CD14-positive monocyte (primary cell): ENCODE data around the gene NUMB. TPM values are rescaled to one million over a fixed set of nuclear protein-coding genes. Genes with fewer than 3 reads are reported as not detected.
A peak's percentile ranks its signal among the peaks of the same experiment; 100 is the strongest.
"Not testable (repeated sequence)": the region's sequence is repeated elsewhere in the genome, so short reads cannot be mapped to it uniquely, and the experiment has no call there.

Experiments used
- DNase-seq, 3 donors: peaks; one replicate each; pipeline ENCODE4 v3.0.0-alpha.2; 2011 to 2022
- H2AFZ ChIP-seq: 2 replicates; pipeline ENCODE4 v1.6.0; 2012; ENCODE audit warnings: mild to moderate bottlenecking, low read depth, low read length, inconsistent platforms; ENCODE audit not compliant: insufficient read depth, poor library complexity, severe bottlenecking
- H3K27ac ChIP-seq, 2 donors: 1 replicate in 1 of 2; 2 replicates in 1 of 2; pipeline ENCODE4 v1.5.1; 2012 to 2013; ENCODE audit warnings: low read length in 2 of 2, control low read depth in 1 of 2, inconsistent platforms in 1 of 2, low read depth in 1 of 2, mild to moderate bottlenecking in 1 of 2
- H3K27me3 ChIP-seq, 2 donors: one replicate each; pipeline versions ENCODE4 v1.6.0 to v1.6.1; 2011 to 2013; ENCODE audit warnings: low read length in 2 of 2; ENCODE audit not compliant: control insufficient read depth in 2 of 2, insufficient read depth in 2 of 2
- H3K36me3 ChIP-seq, 2 donors: replicated peaks in 1 of 2; 1 replicate in 1 of 2; 2 replicates in 1 of 2; pipeline versions ENCODE4 v1.5.1 to v1.6.1; 2012 to 2013; ENCODE audit warnings: low read length in 2 of 2, control low read depth in 1 of 2, inconsistent platforms in 1 of 2, mild to moderate bottlenecking in 1 of 2; ENCODE audit not compliant: insufficient read depth in 2 of 2, control insufficient read depth in 1 of 2
- H3K4me1 ChIP-seq, 2 donors: 1 replicate in 1 of 2; 2 replicates in 1 of 2; pipeline versions ENCODE4 v1.5.1 to v1.6.1; 2012 to 2013; ENCODE audit warnings: low read length in 2 of 2, control low read depth in 1 of 2, inconsistent platforms in 1 of 2, mild to moderate bottlenecking in 1 of 2, moderate library complexity in 1 of 2; ENCODE audit not compliant: insufficient read depth in 2 of 2, control insufficient read depth in 1 of 2
- H3K4me2 ChIP-seq: replicated peaks from 2 replicates; pipeline ENCODE3; 2012; ENCODE audit warnings: low read length, moderate library complexity, mild to moderate bottlenecking; ENCODE audit not compliant: poor library complexity, severe bottlenecking; ENCODE audit errors: extremely low read depth
- H3K4me3 ChIP-seq, 3 experiments: fragments of 200-600 bp in 1 of 3; sonication (generic) in 1 of 3; replicated peaks in 1 of 3; 1 replicate in 2 of 3; 2 replicates in 1 of 3; pipeline ENCODE4 v1.5.1; 2011 to 2013; ENCODE audit warnings: low read length in 3 of 3, mild to moderate bottlenecking in 3 of 3, control low read depth in 2 of 3, low read depth in 2 of 3, inconsistent platforms in 1 of 3, moderate library complexity in 1 of 3
- H3K79me2 ChIP-seq: 2 replicates; pipeline ENCODE4 v1.6.0; 2012; ENCODE audit warnings: mild to moderate bottlenecking, control low read depth, inconsistent platforms, low read length, moderate library complexity; ENCODE audit not compliant: insufficient read depth
- H3K9ac ChIP-seq: 2 replicates; pipeline ENCODE4 v1.6.0; 2017; ENCODE audit warnings: low read length, mild to moderate bottlenecking; ENCODE audit not compliant: insufficient read depth, poor library complexity, severe bottlenecking
- H3K9me3 ChIP-seq, 2 donors: replicated peaks in 1 of 2; 1 replicate in 1 of 2; 2 replicates in 1 of 2; pipeline versions ENCODE4 v1.5.1 to v1.6.1; 2012 to 2013; ENCODE audit warnings: low read length in 2 of 2, control low read depth in 1 of 2; ENCODE audit not compliant: control insufficient read depth in 1 of 2, insufficient read depth in 1 of 2
- H4K20me1 ChIP-seq: 2 replicates; pipeline ENCODE4 v1.6.0; 2012; ENCODE audit warnings: mild to moderate bottlenecking, low read length, control low read depth, moderate library complexity; ENCODE audit not compliant: insufficient read depth
- H3K27ac Mint-ChIP-seq, 7 donors: one replicate each; pipeline ENCODE4 v1.8.0; 2020; ENCODE audit warnings: mild to moderate bottlenecking in 7 of 7, mixed read lengths in 7 of 7, moderate library complexity in 6 of 7, inconsistent platforms in 2 of 7
- H3K27me3 Mint-ChIP-seq, 3 donors: one replicate each; pipeline ENCODE4 v1.8.0; 2021 to 2022; ENCODE audit warnings: low read depth in 3 of 3, mild to moderate bottlenecking in 3 of 3, mixed read lengths in 3 of 3, moderate library complexity in 3 of 3, inconsistent platforms in 1 of 3
- H3K36me3 Mint-ChIP-seq, 2 donors: one replicate each; pipeline ENCODE4 v1.8.0; 2020; ENCODE audit warnings: mixed read lengths in 2 of 2, inconsistent platforms in 1 of 2, mild to moderate bottlenecking in 1 of 2
- H3K4me1 Mint-ChIP-seq: one replicate; pipeline ENCODE4 v1.8.0; 2020; ENCODE audit warnings: mild to moderate bottlenecking, mixed read lengths
- H3K4me3 Mint-ChIP-seq, 2 donors: one replicate each; pipeline ENCODE4 v1.8.0; 2020; ENCODE audit warnings: mild to moderate bottlenecking in 2 of 2, mixed read lengths in 2 of 2, moderate library complexity in 1 of 2
- H3K9me3 Mint-ChIP-seq, 7 donors: one replicate each; pipeline ENCODE4 v1.8.0; 2020 to 2022; ENCODE audit warnings: mixed read lengths in 7 of 7, mild to moderate bottlenecking in 6 of 7, moderate library complexity in 6 of 7, inconsistent platforms in 2 of 7
- CTCF ChIP-seq: fragments of 200-600 bp; IDR thresholded peaks from one replicate; pipeline ENCODE4 v1.8.0; 2022; ENCODE audit warnings: antibody characterized with exemption, mild to moderate bottlenecking
- WGBS: methylation state at CpG from one replicate; pipeline ENCODE4 v1.1.5; 2013; ENCODE audit warnings: missing lambda C conversion rate; ENCODE audit not compliant: insufficient coverage; 5-methylcytosine and 5-hydroxymethylcytosine counted together
- intact Hi-C, 2 donors: fragments of 100-400 bp; cut with micrococcal nuclease; formaldehyde crosslinking; loops; one replicate each; pipeline versions ENCODE4 v1.15.0 to v1.15.1; 2023
- polyA plus RNA-seq, 3 donors: library from polyadenylated mRNA; depleted of rRNA in 1 of 3; unstranded in 2 of 3; stranded (reverse) in 1 of 3; fragments of 300-500 nt in 2 of 3; fragments of >200 nt in 1 of 3; fragmentation: Illumina TruSeq in 2 of 3; gene quantifications; 1 replicate in 2 of 3; 2 replicates in 1 of 3; pipeline ENCODE4 v1.2.3, GENCODE V29; 2012 to 2021

NUMB gene
- polyA plus RNA-seq, 3 donors: 83.4 to 223 (median 126) TPM

GRCh38 chr14:73386342-73386741 is 72.0 kb downstream of the NUMB start:
- intact Hi-C loops: no loop called here
- Histone ChIP-seq H3K36me3 (peaks cover 9 to 11% of the 10 kb centered on the region in 2 donors), H3K27ac (no peak overlapping the region), H3K4me2 (no peak overlapping the region), H4K20me1 (peaks cover 100% of the 10 kb centered on the region), H3K9me3 (peaks cover 0 to 11% of the 10 kb centered on the region in 2 donors), H2AFZ (no peak overlapping the region), H3K79me2 (peaks cover 72% of the 10 kb centered on the region), H3K4me3 (no peak overlapping the region), H3K27me3 (no peaks in the 10 kb centered on the region), H3K4me1 (peaks cover 0 to 6% of the 10 kb centered on the region in 2 donors), H3K9ac (no peak overlapping the region)
- TF ChIP-seq CTCF: no peak
- no CpG with 5 or more reads among the region's 3 CpGs for WGBS
- Mint-ChIP-seq H3K9me3 (peaks cover 2 to 10% (median 5%) of the 10 kb centered on the region in 7 donors), H3K27me3 (peaks cover 0 to 3% (median 0%) of the 10 kb centered on the region in 3 donors), H3K27ac (no peak overlapping the region), H3K4me1 (peaks cover 7% of the 10 kb centered on the region), H3K4me3 (no peak overlapping the region), H3K36me3 (peaks cover 20 to 56% of the 10 kb centered on the region in 2 donors)
- DNase-seq: no peak

- H3K9me3 Mint-ChIP-seq: peaks cover 2 to 10% (median 5%) of the 10 kb centered on the region in 7 donors
These were observed 73.3 kb downstream of the NUMB start for GRCh38 chr14:73385021-73385420.

More at GRCh38 chr14:73385021-73385420, 73.3 kb downstream of the NUMB start:
- H3K4me1 Mint-ChIP-seq, H3K4me3 Mint-ChIP-seq, H3K9ac ChIP-seq, H3K27me3 Mint-ChIP-seq, H3K27ac ChIP-seq, H2AFZ ChIP-seq, H3K4me3 ChIP-seq, H3K27me3 ChIP-seq, H3K4me1 ChIP-seq, DNase-seq, H3K4me2 ChIP-seq, intact Hi-C loops: not testable (repeated sequence)
- no CpG with 5 or more reads among the region's 4 CpGs for WGBS
- peak overlapping the region in 1 of 7 donors; percentile 43 for H3K27ac Mint-ChIP-seq
- Histone ChIP-seq H4K20me1 (peaks cover 100% of the 10 kb centered on the region), H3K36me3 (peaks cover 9 to 15% of the 10 kb centered on the region in 2 donors), H3K9me3 (peaks cover 0 to 11% of the 10 kb centered on the region in 2 donors), H3K79me2 (peaks cover 85% of the 10 kb centered on the region)
- peaks cover 22 to 61% of the 10 kb centered on the region in 2 donors for H3K36me3 Mint-ChIP-seq
